GM12892 (cell line): ENCODE results near the gene IMMP2L.

Experiments used
- POLR2AphosphoS5 ChIP-seq: IDR thresholded peaks from 2 replicates; pipeline ENCODE4 v1.6.1; 2011; ENCODE audit warnings: low read depth, low read length, control low read depth
- TAF1 ChIP-seq: IDR thresholded peaks from 2 replicates; pipeline ENCODE4 v1.6.1; 2011; ENCODE audit warnings: low read depth, mild to moderate bottlenecking, control low read depth, low read length, borderline replicate concordance

- TF ChIP-seq POLR2AphosphoS5 (no peak), TAF1 (no peak)
Observed at GRCh38 chr7:110685899-110686298, 876.4 kb downstream of the IMMP2L start.
